ENCODE measurements around the gene NUP214.
A peak's percentile ranks its signal among the peaks of the same experiment; 100 is the strongest.
"Not testable (repeated sequence)": the region's sequence is repeated elsewhere in the genome, so short reads cannot be mapped to it uniquely, and the experiment has no call there.

The NUP214 gene

GRCh38 chr9:131160416-131161112 lies 35.2 kb downstream of the NUP214 start:
- DNase-seq = no peak

- no peak for DNase-seq
Observed at GRCh38 chr9:131161585-131161984, 36.2 kb downstream of the NUP214 start.

GRCh38 chr9:131162886-131163285 lies 37.5 kb downstream of the NUP214 start:
- no peak for DNase-seq

GRCh38 chr9:131165523-131165922 lies 40.1 kb downstream of the NUP214 start:
- DNase-seq = no peak

- DNase-seq = no peak
Observed at GRCh38 chr9:131167146-131167692, 41.8 kb downstream of the NUP214 start.

GRCh38 chr9:131167936-131168335 lies 42.5 kb downstream of the NUP214 start:
- DNase-seq = no peak

GRCh38 chr9:131169563-131170240 lies 44.3 kb downstream of the NUP214 start:
- DNase-seq = no peak

- no peak for DNase-seq
Observed at GRCh38 chr9:131173995-131174394, 48.6 kb downstream of the NUP214 start.

- no peak for DNase-seq
Observed at GRCh38 chr9:131174681-131175239, 49.4 kb downstream of the NUP214 start.

- no peak for DNase-seq
Observed at GRCh38 chr9:131177898-131178297, 52.5 kb downstream of the NUP214 start.

- peak in 53 of 58 donors; percentile 6 to 71 (median 34) for DNase-seq
Observed at GRCh38 chr9:131178382-131178781, 53.0 kb downstream of the NUP214 start.

- no peak for DNase-seq
Observed at GRCh38 chr9:131178926-131179325, 53.5 kb downstream of the NUP214 start.

GRCh38 chr9:131179561-131180219 lies 54.3 kb downstream of the NUP214 start:
- no peak for DNase-seq

GRCh38 chr9:131180454-131180853 lies 55.1 kb downstream of the NUP214 start:
- no peak for DNase-seq

GRCh38 chr9:131181091-131181681 lies 55.8 kb downstream of the NUP214 start:
- DNase-seq = no peak

GRCh38 chr9:131185924-131186323 lies 60.5 kb downstream of the NUP214 start:
- no peak for DNase-seq

- no peak for DNase-seq
Observed at GRCh38 chr9:131186622-131187021, 61.2 kb downstream of the NUP214 start.

- DNase-seq = no peak
Observed at GRCh38 chr9:131187957-131188356, 62.6 kb downstream of the NUP214 start.

GRCh38 chr9:131188976-131189375 lies 63.6 kb downstream of the NUP214 start:
- no peak for DNase-seq

GRCh38 chr9:131190191-131190590 lies 64.8 kb downstream of the NUP214 start:
- DNase-seq = no peak

GRCh38 chr9:131191032-131191431 lies 65.6 kb downstream of the NUP214 start:
- DNase-seq = not testable (repeated sequence)

All from anterior cingulate cortex (tissue), 58 donors.